Muscle of arm (tissue), 12 donors: ENCODE results near the gene TPSG1. TPM values are rescaled to one million over a fixed set of nuclear protein-coding genes. Genes with fewer than 3 reads are reported as not detected.
"Not testable (repeated sequence)": the region's sequence is repeated elsewhere in the genome, so short reads cannot be mapped to it uniquely, and the experiment has no call there.

ENCODE experiments used
- DNase-seq: peaks from one replicate; pipeline ENCODE4 v3.0.0-alpha.2; 2013
- polyA plus RNA-seq, 12 donors: library from polyadenylated mRNA; unstranded; fragments of 120-200 nt; gene quantifications; one replicate each; pipeline ENCODE4 v1.2.1, GENCODE V29; 2013; ENCODE audit not compliant: insufficient read length in 12 of 12

TPSG1 gene
- polyA plus RNA-seq, 12 donors, result 0.48 to 1.5 (median 1.1) TPM; not detected in 2

GRCh38 chr16:1197237-1197866, 27.7 kb downstream of the TPSG1 start:
- no peak for DNase-seq

GRCh38 chr16:1196494-1196893, 28.6 kb downstream of the TPSG1 start:
- DNase-seq, result no peak

DNA sequence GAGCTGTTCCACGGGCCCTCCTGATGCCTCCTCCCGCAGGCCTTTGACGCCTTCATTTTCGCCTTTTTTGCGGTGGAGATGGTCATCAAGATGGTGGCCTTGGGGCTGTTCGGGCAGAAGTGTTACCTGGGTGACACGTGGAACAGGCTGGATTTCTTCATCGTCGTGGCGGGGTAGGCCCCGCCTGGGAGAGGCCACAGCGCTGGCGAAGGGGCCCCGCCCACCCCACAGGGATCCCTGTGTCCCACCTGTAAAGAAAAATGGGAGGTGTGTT, 29.7 kb downstream of the TPSG1 start:
- DNase-seq, result no peak

DNA sequence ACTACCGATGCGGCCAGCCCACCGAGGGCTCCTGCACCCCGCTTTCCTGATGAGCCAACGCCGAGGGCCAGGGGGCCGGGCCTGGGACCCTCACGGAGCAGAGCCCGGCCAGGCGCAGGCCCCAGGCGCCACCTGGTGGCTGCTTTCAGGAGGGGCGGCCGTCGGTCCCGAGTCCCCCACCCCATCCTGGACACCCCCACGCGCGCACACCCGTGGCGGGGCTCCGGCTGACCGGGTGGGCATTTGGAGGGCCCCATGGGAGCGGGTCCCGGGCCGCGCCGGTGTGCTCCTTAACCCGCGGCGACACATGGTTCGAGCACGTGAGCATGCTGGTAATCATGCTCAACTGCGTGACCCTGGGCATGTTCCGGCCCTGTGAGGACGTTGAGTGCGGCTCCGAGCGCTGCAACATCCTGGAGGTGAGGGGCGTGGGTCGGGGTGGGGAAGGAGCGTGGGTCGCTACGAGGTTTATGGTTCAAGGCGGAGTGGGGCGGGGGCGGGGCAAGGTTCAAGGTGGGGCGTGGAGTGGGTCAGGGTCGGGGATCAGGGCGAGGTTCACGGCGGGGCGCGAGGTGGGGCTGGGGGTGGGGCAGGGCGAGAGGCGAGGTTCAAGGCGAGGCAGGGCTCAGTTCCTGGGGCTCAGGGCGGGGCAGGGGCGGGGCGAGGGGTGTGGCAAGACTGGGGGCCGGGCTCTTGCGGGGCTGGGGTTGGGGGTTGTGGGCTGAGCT, 30.2 kb downstream of the TPSG1 start:
- peak; percentile 3 for DNase-seq

DNA sequence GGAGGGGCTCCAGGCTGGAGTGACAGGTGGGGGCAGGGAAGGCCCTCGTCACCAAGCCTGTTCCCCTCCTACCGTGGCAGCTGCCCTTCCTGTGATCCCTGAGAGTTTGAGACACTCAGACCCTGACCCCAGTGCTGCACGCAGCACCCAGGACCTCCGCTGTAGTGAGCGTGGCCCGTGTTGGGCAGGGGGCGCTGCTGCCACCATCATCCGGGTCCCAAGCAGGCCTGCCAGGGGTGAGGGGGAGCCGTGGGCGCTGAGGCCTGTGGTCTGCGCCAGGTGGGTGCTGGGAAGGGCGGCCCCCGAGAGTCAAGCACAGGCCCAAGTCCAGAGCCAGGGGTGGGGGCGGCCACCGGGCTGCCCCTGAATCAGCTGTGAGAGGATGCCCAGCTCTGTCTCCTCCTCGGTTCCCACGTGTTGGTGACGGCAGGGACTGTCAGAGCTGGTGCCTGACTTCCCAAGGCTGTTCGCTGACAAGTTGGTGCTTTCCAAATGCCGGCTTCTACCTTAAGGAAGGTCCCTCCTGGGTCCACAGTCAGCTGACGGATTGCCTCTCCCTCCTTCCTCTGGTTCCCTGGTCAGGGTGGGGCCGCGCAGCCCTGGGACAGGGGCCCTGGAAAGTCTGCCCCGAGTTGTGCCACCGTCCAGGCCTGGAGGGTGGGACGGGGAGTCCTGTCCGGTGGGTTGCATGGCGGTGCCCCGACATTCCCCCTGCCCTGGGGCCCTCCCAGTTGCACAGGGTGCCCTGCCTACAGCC, 31.1 kb downstream of the TPSG1 start:
- DNase-seq, result no peak

GRCh38 chr16:1193143-1193824, 31.8 kb downstream of the TPSG1 start:
- DNase-seq, result no peak

DNA sequence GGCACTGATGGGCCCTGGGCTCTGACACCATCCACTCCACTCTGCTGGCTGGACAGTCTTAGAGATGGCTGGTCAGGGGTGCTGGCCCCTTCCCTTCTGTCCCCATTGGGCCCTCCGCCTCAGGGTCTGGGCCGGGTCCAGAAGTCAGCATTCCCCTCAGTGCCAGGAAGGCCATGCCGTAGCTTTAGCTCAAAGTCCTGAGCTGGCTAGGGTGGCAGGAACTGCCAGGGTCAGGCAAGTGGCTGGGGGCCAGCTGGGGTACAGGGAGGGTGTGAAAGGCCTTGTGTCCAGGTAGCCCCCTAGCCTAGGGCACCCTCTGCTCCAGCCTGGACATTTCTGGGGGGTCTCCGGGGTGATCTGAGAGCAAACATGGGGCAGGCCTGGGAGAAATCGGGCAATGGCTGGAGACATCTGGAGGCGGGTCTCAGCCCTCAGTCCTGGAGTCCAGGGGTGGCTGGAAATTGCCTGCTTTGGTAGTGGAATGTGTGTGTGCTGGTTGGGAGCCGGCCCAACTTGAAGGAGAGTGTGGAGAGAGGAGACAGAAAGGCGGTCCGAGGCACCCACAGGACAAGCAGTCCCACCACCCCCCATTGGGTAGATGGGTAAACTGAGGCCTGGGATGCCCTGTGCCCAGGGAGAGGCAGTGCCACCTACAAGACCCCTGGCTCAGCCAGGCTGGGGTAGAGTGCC, 32.5 kb downstream of the TPSG1 start:
- DNase-seq, result no peak

DNA sequence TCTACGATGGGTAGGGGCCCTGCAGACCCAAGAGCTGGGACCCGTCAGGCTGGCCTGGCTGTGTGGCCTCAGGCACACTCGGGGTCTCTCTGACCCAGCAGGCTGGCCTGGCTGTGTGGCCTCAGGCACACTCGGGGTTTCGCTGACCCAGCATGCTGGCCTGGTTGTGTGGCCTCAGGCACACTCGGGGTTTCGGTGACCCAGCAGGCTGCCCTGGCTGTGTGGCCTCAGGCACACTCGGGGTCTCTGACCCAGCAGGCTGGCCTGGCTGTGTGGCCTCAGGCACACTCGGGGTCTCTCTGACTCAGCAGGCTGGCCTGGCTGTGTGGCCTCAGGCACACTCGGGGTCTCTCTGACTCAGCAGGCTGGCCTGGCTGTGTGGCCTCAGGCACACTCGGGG, 34.3 kb downstream of the TPSG1 start:
- DNase-seq, result not testable (repeated sequence)

DNA sequence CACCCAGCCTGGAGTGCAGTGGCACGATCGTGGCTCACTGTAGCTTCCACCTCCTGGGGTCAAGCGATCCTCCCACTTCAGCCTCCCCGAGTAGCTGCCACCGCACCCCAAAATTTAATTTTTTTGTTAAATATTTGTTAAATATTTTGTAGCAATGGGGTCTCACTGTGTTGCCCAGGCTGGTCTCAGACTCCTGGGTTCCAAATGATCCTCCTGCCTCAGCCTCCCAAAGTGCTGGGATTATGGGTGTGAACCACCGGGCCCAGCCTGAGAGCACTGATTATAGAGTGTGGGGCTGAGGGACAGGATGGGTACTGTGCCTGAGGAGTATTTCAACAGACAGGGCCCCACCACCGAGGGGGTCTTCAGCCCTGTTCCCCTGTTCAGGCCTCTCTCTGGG, 35.6 kb downstream of the TPSG1 start:
- no peak for DNase-seq

- DNase-seq, result peak; percentile 38
Measured at GRCh38 chr16:1188432-1189189, 36.5 kb downstream of the TPSG1 start.

DNA sequence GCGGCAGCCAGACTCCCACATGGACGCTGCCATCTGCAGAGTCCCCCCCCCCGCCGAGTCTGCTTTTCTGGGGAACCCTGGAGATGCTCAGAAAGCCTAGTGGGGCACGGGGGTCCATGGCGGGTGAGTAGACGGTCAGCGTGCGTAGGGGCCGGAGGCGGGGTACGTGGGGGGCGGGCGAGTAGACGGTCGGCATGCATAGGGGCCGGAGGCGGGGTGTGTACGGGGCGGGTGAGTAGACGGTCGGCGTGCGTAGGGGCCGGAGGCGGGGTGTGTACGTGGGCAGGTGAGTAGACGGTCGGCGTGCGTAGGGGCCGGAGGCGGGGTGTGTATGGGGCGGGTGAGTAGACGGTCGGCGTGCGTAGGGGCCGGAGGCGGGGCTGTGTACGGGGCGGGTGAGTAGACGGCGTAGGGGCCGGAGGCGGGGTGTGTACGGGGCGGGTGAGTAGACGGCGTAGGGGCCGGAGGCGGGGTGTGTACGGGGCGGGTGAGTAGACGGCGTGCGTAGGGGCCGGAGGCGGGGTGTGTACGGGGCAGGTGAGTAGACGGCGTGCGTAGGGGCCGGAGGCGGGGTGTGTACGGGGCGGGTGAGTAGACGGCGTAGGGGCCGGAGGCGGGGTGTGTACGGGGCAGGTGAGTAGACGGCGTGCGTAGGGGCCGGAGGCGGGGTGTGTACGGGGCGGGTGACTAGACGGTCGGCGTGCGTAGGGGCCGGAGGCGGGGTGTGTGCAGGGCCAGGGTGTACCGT, 39.4 kb downstream of the TPSG1 start:
- not testable (repeated sequence) for DNase-seq

- no peak for DNase-seq
Measured at GRCh38 chr16:1184980-1185379, 40.1 kb downstream of the TPSG1 start.

DNA sequence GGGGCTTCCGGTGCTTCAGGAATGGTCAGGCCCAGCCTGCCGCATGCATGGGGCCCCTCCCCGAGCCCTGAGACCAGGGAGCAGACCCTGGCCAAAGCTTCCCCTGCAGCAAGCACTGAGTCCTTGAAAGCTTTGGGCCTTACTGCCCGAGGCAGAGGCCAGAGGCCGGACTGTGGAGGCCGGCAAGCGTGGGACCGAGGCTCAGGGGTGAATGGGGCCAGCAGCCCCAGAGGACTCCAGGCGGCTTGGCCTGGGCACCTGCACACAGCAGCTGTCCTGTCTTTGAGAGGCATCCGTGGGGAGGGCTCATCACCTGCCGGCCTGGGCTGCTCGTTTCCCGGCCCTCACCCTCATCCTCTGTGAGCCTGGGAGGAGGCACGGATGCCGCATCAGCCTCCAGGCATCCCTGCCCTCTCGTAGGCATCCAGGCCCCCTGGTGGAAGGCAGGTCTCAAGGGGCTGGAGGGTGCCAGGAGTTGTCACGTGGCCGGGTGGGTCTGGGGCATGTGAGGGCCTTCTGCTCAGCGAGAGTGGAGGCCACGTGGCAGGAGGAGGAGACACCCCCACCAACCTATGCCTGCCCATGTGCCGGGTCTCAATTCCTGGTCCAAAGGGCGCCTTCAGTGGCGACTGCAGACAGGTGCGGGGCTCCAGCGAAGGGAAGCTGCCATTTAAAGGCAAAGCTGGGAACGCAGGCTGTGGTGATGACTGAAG, 40.8 kb downstream of the TPSG1 start:
- no peak for DNase-seq

DNA sequence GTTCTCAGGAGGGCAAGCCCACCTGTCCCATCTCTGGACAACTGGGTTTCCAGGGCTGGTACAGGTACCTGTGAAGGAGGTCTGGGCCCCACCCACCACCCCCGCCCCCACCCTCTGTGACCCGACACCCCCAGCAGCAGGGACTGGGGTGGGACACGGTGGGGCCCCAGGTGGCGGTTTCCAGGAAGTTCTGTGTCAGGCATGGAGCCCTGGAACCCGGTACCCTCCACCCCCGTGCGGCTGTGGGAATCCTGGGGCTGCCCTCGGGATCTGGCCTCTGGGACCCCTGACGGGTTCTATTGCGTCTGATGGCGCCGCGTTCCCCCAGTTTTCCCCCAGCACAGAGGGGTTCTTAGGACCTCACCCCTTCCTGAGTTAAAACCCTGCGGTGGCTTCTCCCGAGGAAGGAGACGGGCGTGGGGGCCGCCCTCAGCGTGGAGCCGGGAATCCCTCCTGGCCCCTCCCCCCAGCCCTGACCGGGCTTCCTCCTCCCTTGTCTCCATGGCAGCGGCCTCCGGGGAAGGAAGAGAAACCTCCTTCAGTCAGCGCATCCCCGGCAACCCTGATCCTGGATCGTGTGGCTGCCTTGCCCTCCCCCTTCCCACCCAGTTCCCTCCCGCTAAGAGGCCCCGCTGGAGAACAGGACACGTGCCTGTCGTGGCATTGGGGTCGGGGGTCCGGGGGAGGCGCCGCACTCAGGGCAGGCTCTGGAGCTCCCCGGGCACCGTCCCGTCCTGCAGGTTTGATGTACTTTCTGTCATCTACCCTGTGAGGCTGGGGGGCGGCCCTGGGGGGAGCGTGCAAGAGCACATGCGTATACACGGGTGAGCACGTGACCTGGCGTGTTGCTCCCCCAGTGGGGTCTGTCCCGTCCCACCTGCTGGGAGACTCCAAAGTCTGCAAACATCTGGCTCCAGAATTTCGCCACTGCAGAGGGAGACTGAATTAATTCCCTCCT, 41.8 kb downstream of the TPSG1 start:
- DNase-seq, result no peak

DNA sequence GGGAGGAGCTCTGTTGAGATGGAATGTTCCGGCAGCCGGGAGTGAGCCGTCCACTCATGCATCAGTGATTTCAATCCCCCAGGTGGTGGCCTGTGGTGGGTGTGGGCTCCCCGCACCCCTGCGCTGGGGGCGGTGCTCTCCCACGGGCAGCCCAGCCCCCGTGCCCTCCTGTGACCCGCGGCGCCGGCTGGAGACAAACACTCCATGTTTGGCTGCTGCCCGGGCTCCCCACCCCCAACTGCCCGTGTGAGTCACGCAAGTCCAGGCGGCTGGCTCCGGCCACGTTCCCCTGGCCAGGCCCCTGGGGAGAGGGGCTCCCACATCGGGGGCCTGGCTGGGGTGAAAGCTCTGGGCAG, 42.8 kb downstream of the TPSG1 start:
- DNase-seq, result no peak

DNA sequence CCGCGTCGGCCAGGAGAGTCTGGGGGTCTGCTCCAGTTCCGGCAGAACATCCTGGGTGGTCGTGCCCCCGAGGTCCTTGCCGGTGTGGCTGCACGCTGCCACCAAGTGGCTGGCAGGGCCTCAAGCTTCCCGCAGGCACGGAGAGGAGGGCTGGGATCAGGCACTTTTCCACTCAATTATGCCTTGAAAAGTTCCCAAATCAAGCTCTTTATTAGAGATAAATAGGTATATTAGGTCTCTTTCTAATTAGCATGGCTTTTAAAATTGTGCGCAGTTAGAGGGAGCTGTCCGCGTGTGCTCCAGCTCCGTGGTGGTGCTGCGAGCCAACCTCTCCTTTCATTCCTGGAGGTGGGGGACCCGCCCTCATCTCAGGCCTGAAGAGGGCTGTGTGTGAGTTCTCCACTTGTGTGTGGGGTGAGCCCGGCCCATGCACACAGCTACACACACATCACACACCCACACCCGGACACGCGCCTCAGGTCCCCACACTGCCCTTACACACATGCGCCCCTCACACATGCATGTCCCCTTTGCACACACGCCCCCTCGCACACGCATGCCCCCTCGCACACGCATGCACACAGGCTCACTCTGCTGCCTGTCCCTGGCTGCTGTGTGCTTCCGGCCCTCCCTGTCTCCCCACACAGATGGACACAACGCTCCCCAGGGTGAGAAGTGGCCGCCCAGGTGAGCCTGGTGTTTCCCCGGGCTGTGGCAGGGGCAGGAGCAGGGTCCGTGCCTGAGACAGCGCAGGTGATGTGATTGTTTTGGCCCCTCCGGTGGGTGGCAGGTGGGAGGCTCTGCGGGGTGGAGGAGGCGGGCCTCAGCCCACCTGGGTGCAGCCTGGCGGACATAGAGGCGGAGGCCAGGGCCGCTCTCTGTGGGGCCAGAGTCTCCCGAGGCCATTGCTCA, 43.4 kb downstream of the TPSG1 start:
- DNase-seq, result no peak
